ENCODE measurements around the gene H6PD.

Gene H6PD

DNA sequence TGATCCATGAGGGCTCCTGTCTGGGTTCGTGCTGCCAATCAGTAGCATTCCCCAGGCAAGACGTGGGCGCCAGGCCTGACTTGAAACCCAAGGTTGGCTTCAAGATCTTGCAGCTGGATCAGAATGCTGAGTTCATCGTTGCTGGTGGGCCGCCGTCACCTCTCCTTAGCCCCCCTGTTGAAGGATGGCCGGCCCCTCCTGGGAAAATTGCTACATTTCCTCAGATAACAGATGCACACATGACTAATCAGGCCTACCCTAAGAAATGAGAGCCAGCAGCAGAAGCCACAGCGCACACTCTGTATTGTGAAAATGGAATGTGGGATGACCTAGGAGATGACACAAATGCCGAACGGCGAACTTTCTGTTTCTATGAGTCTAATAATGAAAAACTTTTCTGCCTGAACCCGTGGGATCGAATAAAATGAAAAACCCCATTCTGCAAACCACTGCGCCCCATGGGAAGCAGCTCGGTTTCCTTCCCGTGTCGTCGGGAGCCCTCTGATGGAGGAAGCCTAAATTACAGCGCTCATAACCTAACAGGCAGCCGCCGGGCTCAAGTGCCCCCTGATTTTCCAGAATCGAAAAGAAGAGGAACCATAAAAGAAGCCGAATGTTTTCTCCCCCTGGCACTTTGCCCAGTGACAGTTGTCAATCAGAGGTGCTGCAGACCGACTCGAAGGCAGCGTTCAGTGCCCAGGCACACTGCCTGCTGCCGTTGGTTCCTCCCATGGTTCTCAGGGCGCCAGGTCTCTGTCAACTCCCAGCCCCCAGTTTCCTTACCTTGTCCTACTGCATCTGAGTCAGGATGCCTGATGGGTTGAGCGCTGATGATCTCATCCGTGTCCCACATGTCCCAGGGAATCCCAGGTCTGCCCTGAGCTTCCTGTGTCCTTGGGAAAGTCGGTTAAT is 38.2 kb upstream of the H6PD start (continued):
- TF ChIP-seq ZNF391 (tag by site-specific recombination; IDR thresholded peaks at IDR 0.05; ENCODE audit: borderline replicate concordance, low read depth) (no peak), GLI2 (tag by site-specific recombination; IDR thresholded peaks at IDR 0.05; ENCODE audit: borderline replicate concordance, low read depth) (no peak)

DNA sequence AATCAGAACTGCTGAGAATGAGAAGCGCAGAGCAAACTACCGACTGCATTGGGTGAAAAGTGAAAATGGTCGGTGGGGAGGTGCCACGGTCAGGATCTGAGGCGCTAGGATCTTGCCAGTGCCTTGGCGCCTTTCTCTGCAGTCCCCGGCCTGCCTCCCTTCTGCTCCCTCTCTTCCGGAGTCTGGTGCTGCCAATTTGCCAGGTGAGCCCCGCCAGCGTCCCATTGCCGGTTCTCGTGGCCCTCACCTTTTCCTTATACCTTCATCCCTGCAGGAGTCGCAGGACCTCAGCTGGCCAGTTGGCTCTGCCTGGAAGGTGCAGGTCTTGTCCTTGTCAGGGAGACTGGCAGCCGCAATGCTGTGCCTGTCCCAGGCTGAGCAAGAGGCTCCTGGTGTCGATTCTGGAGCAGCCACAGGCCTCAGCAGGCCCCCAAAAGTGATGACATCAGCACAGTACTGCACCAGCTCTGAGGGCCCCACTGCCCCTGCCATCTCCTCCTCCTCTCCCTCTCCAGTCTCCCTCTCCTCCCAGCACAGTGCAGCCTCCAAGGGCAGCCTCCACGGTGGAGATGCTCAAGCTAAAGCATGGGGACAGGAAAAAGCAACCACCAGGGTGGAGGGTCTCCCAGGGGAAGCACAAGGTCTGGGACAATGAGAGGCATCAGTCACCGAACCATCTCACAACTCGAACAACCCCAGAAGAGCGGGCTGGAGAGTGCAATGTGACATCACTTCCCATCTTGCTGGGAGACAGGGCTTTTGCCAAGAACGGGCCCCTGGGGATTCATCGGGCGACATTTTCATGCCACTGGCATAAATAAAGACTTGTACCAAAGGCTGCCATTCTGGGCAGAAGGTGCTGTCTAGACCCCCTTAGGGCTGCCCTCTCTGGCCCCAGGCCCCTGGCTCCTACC is 37.1 kb upstream of the H6PD start:
- H3K4me3 ChIP-seq (ENCODE audit: low read depth, low read length): no peak overlapping the region
- POLR2A ChIA-PET: no interaction called here
- no peaks in the 10 kb centered on the region for H3K4me1 ChIP-seq (ENCODE audit: control insufficient read depth, insufficient read depth, low read length)
- CTCF ChIA-PET: interaction anchor here (0.7 to 5.5 kb wide), 9 partner anchors 9 to 131 kb away, joined by 3 to 57 read pairs (median 6); no protein-coding TSS in a partner anchor
- H3K36me3 ChIP-seq (ENCODE audit: control insufficient read depth in 2 of 2, insufficient read depth in 1 of 2, low read length in 2 of 2): no peaks in the 10 kb centered on the region
- no peak overlapping the region for H3K27ac ChIP-seq (ENCODE audit: extremely low read depth, low read depth, low read length)
- no peaks in the 10 kb centered on the region for H3K9me3 ChIP-seq (ENCODE audit: control insufficient read depth, insufficient read depth, low read depth, low read length)
- TF ChIP-seq, protein P1, sequence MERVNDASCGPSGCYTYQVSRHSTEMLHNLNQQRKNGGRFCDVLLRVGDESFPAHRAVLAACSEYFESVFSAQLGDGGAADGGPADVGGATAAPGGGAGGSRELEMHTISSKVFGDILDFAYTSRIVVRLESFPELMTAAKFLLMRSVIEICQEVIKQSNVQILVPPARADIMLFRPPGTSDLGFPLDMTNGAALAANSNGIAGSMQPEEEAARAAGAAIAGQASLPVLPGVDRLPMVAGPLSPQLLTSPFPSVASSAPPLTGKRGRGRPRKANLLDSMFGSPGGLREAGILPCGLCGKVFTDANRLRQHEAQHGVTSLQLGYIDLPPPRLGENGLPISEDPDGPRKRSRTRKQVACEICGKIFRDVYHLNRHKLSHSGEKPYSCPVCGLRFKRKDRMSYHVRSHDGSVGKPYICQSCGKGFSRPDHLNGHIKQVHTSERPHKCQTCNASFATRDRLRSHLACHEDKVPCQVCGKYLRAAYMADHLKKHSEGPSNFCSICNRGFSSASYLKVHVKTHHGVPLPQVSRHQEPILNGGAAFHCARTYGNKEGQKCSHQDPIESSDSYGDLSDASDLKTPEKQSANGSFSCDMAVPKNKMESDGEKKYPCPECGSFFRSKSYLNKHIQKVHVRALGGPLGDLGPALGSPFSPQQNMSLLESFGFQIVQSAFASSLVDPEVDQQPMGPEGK (tag by site-specific recombination; IDR thresholded peaks at IDR 0.05): peak; percentile 41
- TF ChIP-seq RBAK (tag by site-specific recombination; IDR thresholded peaks at IDR 0.05) (no peak), ZEB2 (tag by site-specific recombination; IDR thresholded peaks at IDR 0.05) (0 out of 2 replicates have a peak, but pooled peaks have one; percentile 17), ZFP69B (tag by site-specific recombination; IDR thresholded peaks at IDR 0.05) (peak; percentile 92), GFI1B (tag by site-specific recombination; IDR thresholded peaks at IDR 0.05) (no peak), ZIC2 (tag by site-specific recombination; IDR thresholded peaks at IDR 0.05) (0 out of 2 replicates have a peak, but pooled peaks have one; percentile 7), REPIN1 (tag by site-specific recombination; IDR thresholded peaks at IDR 0.05; ENCODE audit: low read depth) (no peak), HOXD13 (CRISPR knock-in tag; IDR thresholded peaks at IDR 0.05; ENCODE audit: borderline replicate concordance) (no peak), ZNF133 (tag by site-specific recombination; IDR thresholded peaks at IDR 0.05) (no peak), ZNF138 (tag by site-specific recombination; IDR thresholded peaks at IDR 0.05; ENCODE audit: borderline replicate concordance) (no peak), ZNF558 (tag by site-specific recombination; IDR thresholded peaks at IDR 0.05) (no peak), ZNF670 (tag by site-specific recombination; IDR thresholded peaks at IDR 0.05; ENCODE audit: low read depth) (no peak), GLI4 (tag by site-specific recombination; IDR thresholded peaks at IDR 0.05) (no peak), ZSCAN23 (tag by site-specific recombination; IDR thresholded peaks at IDR 0.05) (no peak), FEZF1 (tag by site-specific recombination; IDR thresholded peaks at IDR 0.05) (no peak), KLF10 (tag by site-specific recombination; IDR thresholded peaks at IDR 0.05) (no peak), TSHZ1 (tag by site-specific recombination; IDR thresholded peaks at IDR 0.05; ENCODE audit: borderline replicate concordance) (no peak)
- TF ChIP-seq, protein P2, sequence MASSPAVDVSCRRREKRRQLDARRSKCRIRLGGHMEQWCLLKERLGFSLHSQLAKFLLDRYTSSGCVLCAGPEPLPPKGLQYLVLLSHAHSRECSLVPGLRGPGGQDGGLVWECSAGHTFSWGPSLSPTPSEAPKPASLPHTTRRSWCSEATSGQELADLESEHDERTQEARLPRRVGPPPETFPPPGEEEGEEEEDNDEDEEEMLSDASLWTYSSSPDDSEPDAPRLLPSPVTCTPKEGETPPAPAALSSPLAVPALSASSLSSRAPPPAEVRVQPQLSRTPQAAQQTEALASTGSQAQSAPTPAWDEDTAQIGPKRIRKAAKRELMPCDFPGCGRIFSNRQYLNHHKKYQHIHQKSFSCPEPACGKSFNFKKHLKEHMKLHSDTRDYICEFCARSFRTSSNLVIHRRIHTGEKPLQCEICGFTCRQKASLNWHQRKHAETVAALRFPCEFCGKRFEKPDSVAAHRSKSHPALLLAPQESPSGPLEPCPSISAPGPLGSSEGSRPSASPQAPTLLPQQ (tag by site-specific recombination; IDR thresholded peaks at IDR 0.05): peak; percentile 97
- TF ChIP-seq, protein P3, sequence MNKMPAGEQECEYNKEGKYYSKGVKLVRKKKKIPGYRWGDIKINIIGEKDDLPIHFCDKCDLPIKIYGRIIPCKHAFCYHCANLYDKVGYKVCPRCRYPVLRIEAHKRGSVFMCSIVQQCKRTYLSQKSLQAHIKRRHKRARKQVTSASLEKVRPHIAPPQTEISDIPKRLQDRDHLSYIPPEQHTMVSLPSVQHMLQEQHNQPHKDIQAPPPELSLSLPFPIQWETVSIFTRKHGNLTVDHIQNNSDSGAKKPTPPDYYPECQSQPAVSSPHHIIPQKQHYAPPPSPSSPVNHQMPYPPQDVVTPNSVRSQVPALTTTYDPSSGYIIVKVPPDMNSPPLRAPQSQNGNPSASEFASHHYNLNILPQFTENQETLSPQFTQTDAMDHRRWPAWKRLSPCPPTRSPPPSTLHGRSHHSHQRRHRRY (tag by site-specific recombination; IDR thresholded peaks at IDR 0.05): no peak
- TF ChIP-seq, protein P4, sequence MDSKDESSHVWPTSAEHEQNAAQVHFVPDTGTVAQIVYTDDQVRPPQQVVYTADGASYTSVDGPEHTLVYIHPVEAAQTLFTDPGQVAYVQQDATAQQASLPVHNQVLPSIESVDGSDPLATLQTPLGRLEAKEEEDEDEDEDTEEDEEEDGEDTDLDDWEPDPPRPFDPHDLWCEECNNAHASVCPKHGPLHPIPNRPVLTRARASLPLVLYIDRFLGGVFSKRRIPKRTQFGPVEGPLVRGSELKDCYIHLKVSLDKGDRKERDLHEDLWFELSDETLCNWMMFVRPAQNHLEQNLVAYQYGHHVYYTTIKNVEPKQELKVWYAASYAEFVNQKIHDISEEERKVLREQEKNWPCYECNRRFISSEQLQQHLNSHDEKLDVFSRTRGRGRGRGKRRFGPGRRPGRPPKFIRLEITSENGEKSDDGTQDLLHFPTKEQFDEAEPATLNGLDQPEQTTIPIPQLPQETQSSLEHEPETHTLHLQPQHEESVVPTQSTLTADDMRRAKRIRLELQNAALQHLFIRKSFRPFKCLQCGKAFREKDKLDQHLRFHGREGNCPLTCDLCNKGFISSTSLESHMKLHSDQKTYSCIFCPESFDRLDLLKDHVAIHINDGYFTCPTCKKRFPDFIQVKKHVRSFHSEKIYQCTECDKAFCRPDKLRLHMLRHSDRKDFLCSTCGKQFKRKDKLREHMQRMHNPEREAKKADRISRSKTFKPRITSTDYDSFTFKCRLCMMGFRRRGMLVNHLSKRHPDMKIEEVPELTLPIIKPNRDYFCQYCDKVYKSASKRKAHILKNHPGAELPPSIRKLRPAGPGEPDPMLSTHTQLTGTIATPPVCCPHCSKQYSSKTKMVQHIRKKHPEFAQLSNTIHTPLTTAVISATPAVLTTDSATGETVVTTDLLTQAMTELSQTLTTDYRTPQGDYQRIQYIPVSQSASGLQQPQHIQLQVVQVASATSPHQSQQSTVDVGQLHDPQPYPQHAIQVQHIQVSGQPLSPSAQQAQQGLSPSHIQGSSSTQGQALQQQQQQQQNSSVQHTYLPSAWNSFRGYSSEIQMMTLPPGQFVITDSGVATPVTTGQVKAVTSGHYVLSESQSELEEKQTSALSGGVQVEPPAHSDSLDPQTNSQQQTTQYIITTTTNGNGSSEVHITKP (tag by site-specific recombination; IDR thresholded peaks at IDR 0.05): no peak
